OCI-M2 (cell line): ENCODE results near the gene PPP5C.
"Not testable (repeated sequence)": the region's sequence is repeated elsewhere in the genome, so short reads cannot be mapped to it uniquely, and the experiment has no call there.

Experiments
- DNase-seq: peaks from one replicate; lab custom pipeline; 2025; ENCODE audit not compliant: unreplicated experiment; lab: John Stamatoyannopoulos, UW

PPP5C gene

GRCh38 chr19:46427518-46428045, 80.7 kb downstream of the PPP5C start:
- no peak for DNase-seq

- DNase-seq = no peak
Observed at GRCh38 chr19:46428239-46429135, 81.6 kb downstream of the PPP5C start, which contains the start of gene PNMA8C. TSS of gene PNMA8C (minus strand) at chr19:46428936. CDS start at chr19:46428359, 577 bp downstream.

- no peak for DNase-seq
Observed at GRCh38 chr19:46429999-46430398, 83.1 kb downstream of the PPP5C start.

DNA sequence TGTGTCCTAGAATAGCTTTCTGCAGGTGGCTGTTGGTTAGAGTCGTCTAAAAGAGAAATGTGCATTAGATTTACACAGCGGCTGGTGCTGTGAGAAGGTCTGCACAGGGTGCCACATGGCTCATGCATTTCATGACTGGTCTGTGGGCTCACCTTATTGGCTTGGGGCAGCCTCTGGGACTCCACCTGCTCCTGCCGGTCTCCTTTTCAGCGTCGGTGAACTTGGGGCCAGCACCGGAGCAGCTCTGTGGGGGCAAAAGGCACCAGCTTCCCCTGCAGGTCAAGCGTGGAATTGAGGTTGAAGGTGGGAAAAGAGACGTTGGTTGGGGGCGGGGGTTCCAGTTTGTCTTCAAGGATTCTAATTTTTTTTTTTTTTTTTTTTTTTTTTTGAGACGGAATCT, 84.9 kb downstream of the PPP5C start:
- no peak for DNase-seq

GRCh38 chr19:46433470-46433869, 86.6 kb downstream of the PPP5C start:
- DNase-seq = not testable (repeated sequence)

- DNase-seq = no peak
Observed at GRCh38 chr19:46435009-46435408, 88.1 kb downstream of the PPP5C start.

- DNase-seq = not testable (repeated sequence)
Observed at GRCh38 chr19:46435689-46436088, 88.8 kb downstream of the PPP5C start.
